ENCODE measurements around the gene MRPL18.

- TF ChIP-seq CTCF (IDR thresholded peaks at IDR 0.05; ENCODE audit: borderline replicate concordance, extremely low read depth, low read length, poor library complexity, severe bottlenecking) (no peak), EZH2 (IDR thresholded peaks at IDR 0.05; ENCODE audit: borderline replicate concordance, low read depth, low read length, severe bottlenecking) (no peak)
Observed at GRCh38 chr6:159761873-159762680, 28.2 kb upstream of the MRPL18 start, which contains the start of gene ACAT2.

All from DND-41 (cell line).